ENCODE data around the gene LEKR1.

GRCh38 chr3:157092230-157092629, 266.1 kb downstream of the LEKR1 start:
- TF ChIP-seq ISL1 (CRISPR knock-in tag; IDR thresholded peaks at IDR 0.05) (no peak), ZFP3 (CRISPR knock-in tag; IDR thresholded peaks at IDR 0.05) (no peak), PATZ1 (CRISPR knock-in tag; IDR thresholded peaks at IDR 0.05; ENCODE audit: borderline replicate concordance) (no peak), ZFP30 (CRISPR knock-in tag; IDR thresholded peaks at IDR 0.05) (no peak), BACH2 (CRISPR knock-in tag; IDR thresholded peaks at IDR 0.05; ENCODE audit: borderline replicate concordance) (no peak), ARNTL (CRISPR knock-in tag; IDR thresholded peaks at IDR 0.05; ENCODE audit: borderline replicate concordance, low read depth) (no peak), ZC3H10 (CRISPR knock-in tag; IDR thresholded peaks at IDR 0.05) (no peak), CSRNP3 (CRISPR knock-in tag; IDR thresholded peaks at IDR 0.05) (no peak), ESRRG (CRISPR knock-in tag; IDR thresholded peaks at IDR 0.05) (no peak), TOX (CRISPR knock-in tag; IDR thresholded peaks at IDR 0.05; ENCODE audit: borderline replicate concordance) (no peak), RARB (CRISPR knock-in tag; IDR thresholded peaks at IDR 0.05) (no peak), ZNF565 (CRISPR knock-in tag; conservative IDR thresholded peaks at IDR 0.05; ENCODE audit: low read depth) (no peak)
- TF ChIP-seq, protein P1, sequence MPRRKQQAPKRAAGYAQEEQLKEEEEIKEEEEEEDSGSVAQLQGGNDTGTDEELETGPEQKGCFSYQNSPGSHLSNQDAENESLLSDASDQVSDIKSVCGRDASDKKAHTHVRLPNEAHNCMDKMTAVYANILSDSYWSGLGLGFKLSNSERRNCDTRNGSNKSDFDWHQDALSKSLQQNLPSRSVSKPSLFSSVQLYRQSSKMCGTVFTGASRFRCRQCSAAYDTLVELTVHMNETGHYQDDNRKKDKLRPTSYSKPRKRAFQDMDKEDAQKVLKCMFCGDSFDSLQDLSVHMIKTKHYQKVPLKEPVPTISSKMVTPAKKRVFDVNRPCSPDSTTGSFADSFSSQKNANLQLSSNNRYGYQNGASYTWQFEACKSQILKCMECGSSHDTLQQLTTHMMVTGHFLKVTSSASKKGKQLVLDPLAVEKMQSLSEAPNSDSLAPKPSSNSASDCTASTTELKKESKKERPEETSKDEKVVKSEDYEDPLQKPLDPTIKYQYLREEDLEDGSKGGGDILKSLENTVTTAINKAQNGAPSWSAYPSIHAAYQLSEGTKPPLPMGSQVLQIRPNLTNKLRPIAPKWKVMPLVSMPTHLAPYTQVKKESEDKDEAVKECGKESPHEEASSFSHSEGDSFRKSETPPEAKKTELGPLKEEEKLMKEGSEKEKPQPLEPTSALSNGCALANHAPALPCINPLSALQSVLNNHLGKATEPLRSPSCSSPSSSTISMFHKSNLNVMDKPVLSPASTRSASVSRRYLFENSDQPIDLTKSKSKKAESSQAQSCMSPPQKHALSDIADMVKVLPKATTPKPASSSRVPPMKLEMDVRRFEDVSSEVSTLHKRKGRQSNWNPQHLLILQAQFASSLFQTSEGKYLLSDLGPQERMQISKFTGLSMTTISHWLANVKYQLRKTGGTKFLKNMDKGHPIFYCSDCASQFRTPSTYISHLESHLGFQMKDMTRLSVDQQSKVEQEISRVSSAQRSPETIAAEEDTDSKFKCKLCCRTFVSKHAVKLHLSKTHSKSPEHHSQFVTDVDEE (CRISPR knock-in tag; IDR thresholded peaks at IDR 0.05) = no peak
